UCSD-AML1 (cell line): ENCODE results near the gene SCARB2.

ENCODE experiments used
- DNase-seq: peaks from one replicate; lab custom pipeline; 2025; ENCODE audit not compliant: unreplicated experiment; lab: John Stamatoyannopoulos, UW

SCARB2 gene

DNA sequence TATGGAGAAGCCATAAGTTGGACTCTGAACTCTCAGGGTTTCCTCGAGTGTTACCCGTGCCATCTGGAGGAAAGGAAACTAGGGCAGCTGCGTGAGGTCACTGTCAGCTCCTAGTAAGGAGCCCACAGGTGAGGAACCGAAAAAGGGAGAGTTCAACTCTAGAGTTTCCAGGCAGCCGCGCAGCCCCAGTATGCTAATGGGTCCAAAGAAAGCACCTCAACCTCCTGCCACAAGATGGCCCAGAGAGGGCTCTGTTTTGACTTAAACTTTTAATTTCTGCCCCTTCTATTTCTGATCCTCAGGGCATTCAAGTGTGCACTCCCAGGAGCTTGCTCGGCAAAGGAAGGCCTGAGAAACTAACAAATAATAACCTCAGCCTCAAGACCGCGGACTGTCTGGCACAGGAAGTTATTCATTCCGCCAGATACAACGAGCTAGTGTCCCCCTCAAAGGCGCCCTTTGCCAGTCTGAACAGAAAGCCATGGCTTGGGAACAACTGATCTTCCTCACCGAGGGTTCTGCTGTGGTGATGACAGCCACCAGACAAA, 13.9 kb downstream of the SCARB2 start:
- DNase-seq, result peak; percentile 51

DNA sequence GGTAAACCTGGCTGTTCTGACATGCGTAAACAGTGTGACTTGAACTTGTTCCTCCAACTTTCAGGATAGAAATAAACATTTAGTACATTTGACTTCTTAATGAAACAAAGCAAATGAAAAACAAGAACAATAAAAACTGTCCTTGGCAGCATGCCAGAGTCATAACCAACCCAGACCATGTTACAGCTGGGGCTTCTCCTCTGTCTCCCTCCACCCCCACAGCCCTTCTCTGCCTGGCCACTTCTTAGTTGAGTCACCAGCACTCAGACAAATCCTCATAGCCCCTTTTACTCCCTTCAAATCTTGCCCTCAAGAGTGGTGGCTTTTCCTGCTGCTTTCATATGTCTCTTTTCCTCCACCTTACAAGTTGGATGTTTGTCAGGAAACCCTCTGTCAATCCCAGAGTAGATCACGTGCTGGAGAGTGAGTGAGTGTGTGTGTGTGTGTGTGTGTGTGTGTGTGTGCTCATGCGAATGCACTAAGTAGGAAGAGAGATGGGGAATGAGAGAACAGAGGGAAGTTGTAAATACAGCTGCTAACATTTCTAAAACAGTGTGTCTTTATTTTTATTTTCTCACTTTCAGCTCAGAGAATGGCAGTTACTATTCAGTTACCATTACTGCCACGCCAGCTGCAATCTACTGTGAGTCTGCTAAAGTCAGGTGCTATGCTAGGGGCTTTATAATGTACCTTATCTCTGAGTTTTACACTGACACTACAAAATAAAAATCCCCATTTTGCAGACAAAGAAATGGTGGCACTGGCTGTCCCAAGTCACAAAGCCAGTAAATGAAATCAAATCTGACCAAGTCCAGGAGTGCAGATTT, 15.0 kb downstream of the SCARB2 start:
- DNase-seq, result peak; percentile 68

DNA sequence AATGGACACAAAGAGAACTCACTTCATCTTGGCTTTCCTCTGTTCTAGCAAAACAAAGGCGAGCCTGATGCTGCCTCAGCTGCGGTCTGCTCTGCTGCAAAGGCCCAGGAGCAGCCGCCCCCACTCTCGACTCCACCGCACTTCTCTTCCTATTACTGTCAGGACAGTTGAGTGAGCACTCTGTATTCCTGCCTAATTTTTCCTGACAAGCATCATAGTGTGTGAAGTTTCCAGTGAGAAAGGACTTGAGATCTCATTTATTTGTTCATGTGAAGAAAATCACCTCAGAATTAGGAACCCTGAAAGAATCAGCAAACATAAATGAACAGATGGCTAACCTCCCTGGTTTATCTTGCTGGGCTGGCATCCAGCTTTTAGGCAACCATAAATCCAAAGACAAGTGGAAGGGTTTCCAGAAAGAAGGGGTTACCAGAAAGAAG, 15.6 kb downstream of the SCARB2 start:
- DNase-seq, result peak; percentile 55

DNA sequence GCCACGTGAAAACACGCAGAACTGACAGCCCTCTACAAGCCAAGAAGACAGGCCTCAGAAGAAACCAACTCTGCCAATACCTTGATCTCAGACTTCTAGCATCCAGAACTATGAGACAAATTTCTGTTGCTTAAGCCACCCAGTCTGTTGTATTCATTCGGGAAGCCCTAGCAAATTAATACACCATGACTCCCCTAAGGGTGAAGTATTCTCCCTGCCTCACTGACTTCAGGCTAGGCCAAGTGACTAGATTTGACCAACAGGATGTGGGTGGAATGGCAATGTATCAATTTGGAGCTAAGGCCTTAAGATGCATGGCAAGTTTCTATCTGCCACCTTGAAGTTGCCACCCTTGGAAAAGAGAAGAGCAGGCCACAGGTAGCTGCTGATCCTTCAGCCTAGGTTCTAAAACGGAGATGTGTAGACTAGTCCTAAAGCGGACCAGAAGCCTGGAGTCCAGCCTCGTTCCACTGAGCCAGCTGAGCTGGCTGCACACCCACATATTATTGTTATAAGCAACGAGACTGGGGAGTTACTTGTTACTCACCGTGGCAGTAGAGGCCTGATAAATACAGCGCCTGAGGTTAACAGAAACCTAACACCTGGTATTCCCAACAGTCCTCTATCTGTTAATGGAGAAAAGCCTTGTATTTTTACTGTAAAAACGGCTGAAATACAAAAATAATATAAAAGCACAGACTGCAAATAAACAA, 16.4 kb downstream of the SCARB2 start:
- DNase-seq, result no peak

DNA sequence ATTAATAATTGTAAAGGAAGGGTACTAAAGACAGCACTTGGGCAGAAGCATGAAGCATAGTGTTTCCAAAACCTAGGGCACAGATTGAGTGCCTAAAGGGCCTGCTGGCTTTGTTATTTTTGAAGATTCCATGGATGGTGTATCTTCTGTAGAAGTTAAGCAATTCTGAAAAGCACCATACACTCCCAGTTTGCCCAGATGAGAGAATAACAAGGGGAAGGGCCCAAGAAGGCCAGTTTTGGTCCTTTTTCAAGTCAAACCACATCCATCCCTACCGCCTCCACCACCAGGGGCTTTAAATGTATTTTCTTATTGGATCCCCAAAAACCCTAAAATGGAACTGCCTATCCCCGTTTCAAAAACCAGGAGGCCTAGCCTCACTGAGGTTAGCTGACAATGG, 17.2 kb downstream of the SCARB2 start:
- DNase-seq, result no peak

DNA sequence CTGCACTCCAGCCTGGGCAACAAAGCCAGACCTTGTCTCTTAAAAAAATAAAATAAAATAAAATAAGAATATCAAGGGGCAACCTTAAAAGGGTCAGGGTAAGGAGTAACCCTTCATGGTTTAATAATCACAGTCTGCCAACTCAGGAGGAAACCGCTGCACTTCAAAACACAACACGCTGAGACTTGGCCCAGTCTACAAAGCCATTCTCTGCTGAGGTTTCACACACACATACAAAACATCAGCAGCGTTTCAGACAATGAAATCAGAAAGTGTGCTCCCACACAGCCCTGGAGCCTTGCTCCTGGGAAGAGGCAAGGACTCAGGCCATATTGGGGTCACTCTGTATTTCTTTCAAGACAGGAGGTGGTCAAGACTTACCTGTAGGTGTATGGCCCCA, 18.3 kb downstream of the SCARB2 start:
- no peak for DNase-seq

- no peak for DNase-seq
Measured at GRCh38 chr4:76194325-76194724, 19.3 kb downstream of the SCARB2 start.

DNA sequence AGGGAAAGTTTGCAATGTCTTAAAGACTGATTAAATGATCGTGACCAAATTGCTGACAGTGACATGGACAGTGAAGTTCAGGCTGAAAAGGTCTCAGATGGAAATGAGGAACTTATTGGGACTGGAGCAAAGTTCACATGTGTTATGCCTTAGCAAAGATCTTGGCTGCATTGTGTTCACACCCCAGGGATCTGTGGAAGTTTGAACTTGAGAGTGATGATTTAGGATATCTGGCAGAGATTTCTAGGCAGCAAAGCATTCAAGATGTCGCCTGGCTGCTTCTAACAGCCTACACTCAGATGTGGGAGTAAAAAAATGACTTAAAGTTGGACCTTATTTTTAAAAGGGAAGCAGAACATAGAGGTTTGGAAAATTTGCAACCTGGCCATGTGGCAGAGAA, 21.4 kb downstream of the SCARB2 start:
- DNase-seq, result no peak

- no peak for DNase-seq
Measured at GRCh38 chr4:76188557-76188956, 25.1 kb downstream of the SCARB2 start.

GRCh38 chr4:76188149-76188548, 25.5 kb downstream of the SCARB2 start:
- no peak for DNase-seq

DNA sequence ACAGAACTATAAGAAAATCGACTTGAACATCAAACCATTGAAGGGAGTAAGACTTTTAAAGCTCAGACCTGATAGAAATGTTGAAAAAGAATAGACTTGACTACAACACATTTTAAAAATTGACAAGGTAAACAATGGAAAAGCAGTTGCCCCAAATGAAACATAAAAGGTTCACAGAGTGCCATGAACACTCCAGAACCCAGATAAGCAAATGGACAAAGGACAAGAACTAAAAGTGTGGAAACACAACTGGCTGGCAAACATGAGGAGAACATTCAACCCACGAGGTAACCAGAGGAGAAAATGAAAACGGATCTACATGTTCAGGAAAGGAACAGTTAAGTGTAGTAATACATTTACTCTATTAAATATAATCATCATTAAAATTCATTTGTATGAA, 26.5 kb downstream of the SCARB2 start:
- no peak for DNase-seq

GRCh38 chr4:76182463-76182862, 31.2 kb downstream of the SCARB2 start:
- no peak for DNase-seq

GRCh38 chr4:76179398-76180318, 34.0 kb downstream of the SCARB2 start:
- DNase-seq, result peak; percentile 82

GRCh38 chr4:76178296-76178695, 35.3 kb downstream of the SCARB2 start:
- no peak for DNase-seq

- DNase-seq, result no peak
Measured at GRCh38 chr4:76177709-76178108, 35.9 kb downstream of the SCARB2 start.

- no peak for DNase-seq
Measured at GRCh38 chr4:76175336-76175735, 38.3 kb downstream of the SCARB2 start.

DNA sequence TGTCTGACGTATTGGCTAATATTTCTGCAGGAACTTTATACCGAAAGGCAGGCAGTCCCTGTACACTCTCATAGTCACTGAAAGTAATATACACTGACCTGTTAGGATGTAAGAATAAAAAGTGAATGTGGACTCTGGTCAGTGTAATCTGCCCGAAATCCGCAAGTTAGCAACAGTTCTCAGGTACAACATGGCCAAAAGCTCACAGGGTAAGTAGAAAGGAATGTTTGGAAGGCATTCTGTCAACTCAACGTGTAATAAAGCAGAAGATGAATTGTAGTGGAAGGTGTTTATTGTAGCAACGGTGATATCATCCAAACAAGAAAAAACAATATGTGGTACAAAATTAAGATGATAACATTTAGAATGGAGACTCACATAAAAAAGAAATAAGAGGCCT, 39.4 kb downstream of the SCARB2 start:
- no peak for DNase-seq

- DNase-seq, result no peak
Measured at GRCh38 chr4:76168688-76169087, 44.9 kb downstream of the SCARB2 start.

GRCh38 chr4:76166480-76166879, 47.1 kb downstream of the SCARB2 start:
- no peak for DNase-seq

DNA sequence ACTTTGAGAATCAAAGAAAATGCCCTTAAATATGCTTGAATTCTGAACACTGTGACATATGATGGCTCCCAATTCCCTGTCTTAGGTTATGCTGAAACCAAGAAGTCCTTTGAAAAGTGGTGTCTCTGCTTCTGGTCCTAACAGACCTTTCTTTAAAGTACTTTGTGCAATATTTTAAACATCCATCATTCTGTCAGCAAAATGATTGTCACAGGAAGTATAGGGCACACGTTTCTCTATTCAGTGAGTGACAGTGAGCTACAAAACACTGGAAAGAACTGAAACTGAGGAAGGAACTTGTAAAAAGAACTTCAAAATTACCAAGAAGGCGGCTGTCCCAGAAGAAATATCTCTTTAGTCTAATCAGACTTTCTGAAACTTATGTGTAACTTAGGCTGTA, 53.3 kb downstream of the SCARB2 start:
- DNase-seq, result no peak

- no peak for DNase-seq
Measured at GRCh38 chr4:76156635-76157034, 57.0 kb downstream of the SCARB2 start.
